EL (cell line): ENCODE data around the gene MOB3B.
A peak's percentile ranks its signal among the peaks of the same experiment; 100 is the strongest.

Experiments
- DNase-seq: peaks from one replicate; pipeline ENCODE4 v3.0.0-alpha.2; 2016

Gene MOB3B

DNA sequence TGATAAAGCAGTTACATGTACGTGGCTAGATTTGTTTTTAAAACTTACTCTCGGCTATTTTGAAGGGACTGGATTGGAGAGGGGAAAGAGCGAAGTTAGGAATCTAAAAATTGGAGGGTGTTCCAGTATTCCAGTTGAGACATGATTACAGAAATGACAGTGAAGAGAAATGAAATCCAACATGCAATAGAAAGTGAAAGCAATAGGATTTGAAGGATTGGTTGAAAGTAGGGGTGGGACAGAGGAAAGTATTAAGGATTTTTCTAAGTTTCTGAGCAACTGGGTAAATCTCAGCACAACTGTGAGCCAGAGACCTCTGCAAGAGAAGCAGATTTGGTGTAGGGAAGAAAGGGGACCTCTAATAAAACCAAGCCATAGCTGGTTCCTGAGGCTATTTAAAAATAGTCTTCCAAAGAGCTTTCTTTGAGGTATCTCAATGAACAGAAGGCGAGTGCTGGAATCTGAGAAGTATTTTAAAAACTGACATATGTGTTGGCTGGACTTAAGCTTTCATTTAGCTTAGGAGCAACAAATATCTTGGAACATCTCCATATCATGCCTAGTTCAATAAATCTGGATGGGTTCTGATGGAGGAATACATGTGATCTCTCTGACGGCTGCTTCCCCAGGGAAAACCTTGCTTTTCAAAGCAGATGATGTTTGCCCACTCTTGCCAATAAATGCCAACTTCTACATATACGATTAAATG, 115.9 kb downstream of the MOB3B start:
- DNase-seq = peak; percentile 4

DNA sequence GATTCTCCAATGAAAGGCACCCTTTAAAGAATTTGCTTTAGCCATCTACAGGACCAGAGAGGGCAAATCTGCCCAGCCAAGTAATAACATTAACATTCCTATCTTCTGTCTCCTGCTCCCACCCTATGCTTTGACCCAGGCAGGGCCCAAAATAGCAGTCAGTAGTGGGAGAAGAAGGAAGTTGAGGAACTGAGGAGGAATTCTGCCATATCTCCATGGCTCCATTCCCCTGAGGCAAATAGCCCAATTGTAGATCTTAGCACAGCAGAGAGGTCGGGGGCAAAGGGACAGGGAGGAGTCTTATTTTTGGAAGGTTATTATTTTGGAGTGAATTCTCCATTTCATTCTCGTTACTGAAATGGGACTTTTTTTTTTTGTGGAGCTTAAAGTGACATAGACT, 116.7 kb downstream of the MOB3B start:
- DNase-seq = peak; percentile 10

DNA sequence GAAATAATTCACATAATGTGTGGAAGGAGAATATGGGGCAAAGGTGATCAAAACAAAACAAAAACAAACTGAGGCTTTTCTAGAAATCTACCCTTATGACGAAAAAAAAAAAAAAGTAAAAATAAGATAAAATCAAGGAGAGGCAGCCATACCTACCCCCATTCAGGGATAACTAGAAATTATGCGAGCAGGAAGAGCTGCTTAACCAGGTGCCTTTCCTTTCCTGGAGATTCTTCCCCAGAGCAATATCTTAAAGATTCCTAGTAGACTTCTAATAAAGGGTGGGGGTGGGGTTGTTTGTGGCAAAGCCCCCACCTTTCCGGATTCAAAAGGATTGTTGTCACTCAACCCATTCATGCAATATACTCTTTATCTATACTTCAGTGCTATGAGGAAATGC, 117.5 kb downstream of the MOB3B start:
- DNase-seq = no peak

DNA sequence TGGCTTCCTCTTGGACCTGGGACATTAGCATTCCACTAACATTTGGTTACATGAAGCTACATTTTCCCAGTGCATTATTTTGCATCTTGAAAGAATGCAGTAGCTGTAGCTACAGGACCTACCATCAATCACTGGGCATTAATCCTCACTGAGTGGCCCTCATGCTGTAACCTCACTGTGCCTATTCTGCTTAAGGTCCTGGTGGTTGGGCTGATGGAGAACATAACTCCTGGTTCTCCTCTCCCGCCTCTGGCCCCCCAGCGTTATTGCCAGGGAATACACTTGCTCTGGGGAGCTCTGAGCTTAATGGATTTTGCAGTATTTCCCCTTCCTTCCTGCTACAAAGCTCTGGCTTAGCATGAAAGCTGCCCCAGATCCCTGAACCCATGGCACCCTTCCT, 121.1 kb downstream of the MOB3B start:
- peak; percentile 28 for DNase-seq

DNA sequence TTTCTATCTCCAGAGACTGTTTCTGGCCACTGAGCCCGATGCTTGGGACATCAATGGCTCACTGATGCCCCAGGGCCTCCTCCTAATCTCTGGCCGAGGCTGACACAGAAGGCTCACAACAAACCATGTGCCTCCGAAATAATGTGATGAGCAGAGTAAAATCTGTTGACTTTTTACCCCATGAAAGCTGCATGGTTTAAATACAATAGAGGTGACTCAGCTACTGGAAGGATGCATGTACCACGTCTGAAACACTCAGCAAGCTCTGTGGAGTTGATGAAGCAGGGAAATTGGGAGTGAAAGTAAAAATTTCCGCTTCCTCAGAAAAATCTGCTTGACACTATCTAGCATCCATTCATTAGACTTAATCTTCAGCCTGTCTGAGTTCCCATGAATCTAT, 121.6 kb downstream of the MOB3B start:
- DNase-seq = peak; percentile 80

DNA sequence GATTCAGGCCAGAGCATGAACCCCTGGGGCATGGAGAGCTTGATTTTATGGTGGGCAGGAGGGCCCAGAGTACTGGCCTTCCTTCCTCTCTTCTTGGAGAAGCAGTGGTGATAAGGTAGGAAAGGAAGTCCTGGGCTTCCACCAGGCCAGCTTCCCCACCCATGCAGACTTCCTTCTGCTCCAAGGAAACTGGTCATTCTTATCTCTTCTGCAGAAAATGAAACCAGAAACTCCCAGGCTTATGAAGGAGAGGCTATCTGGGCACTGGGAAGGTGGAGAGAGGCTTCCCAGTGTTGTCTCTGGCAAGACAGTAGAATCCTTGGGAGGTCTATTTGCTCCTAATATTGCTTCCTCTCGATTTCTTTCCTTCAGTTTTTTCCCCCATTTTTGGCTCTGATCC, 122.1 kb downstream of the MOB3B start:
- peak; percentile 12 for DNase-seq

DNA sequence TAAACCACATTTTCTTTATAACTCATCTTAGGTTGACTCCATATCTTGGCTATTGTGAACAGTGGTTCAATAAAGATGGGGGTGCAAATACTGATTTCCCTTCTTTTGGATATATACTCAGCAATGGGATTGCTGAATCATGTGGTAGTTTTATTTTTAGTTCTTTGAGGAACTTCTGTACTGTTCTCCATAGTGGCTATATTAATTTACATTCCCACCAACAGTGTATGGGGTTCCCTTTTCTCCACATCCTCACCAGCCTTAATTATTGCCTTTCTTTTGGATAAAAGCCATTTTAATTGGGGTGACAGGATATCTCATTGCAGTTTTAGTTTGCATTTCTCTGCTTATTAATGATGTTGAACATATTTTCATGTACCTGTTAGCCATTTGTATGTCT, 125.0 kb downstream of the MOB3B start:
- no peak for DNase-seq

DNA sequence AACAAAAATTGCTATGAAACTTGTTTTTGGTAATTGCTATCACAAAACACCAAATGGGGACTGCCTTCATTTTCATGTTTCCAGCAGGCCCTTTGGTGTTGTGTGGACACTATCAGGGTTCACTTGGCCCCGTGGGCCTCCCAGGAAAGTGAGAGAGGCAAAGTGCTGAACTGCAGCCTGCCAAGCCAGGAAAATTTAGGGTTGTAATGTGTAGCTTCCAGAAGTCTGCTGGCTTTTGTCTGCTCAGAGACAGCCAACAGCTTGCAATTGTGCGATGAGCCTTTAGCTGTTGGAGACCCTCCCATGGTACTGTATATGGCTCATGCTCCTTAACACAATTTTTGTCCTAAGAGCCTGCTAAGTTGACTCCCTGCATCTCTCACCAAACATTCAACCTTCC, 127.0 kb downstream of the MOB3B start:
- no peak for DNase-seq

DNA sequence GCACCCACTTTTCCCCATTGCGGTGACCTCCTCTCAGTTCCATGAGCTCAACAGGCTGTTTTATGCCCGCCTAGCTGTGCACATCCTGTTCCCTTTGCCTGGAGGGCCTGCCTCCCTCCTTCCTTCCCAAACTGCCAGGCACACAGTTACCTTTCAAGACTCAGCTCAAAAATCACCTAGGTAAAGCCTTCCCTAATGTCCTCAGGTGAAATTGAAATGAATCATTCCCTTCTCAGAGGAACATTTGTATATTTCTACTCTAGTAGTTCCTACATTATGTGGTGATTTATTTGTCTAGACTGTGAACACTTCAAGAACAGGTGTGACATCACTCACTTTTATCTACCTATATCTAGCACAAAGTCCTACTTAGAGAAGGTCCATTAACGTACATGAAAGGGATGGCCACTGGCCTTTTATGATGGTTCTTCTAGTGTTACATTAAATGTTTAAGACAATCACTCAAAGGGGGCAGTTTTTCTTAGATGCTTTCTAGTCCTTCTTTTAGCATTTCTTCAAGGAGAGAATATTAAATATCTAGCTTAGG, 129.2 kb downstream of the MOB3B start:
- no peak for DNase-seq

DNA sequence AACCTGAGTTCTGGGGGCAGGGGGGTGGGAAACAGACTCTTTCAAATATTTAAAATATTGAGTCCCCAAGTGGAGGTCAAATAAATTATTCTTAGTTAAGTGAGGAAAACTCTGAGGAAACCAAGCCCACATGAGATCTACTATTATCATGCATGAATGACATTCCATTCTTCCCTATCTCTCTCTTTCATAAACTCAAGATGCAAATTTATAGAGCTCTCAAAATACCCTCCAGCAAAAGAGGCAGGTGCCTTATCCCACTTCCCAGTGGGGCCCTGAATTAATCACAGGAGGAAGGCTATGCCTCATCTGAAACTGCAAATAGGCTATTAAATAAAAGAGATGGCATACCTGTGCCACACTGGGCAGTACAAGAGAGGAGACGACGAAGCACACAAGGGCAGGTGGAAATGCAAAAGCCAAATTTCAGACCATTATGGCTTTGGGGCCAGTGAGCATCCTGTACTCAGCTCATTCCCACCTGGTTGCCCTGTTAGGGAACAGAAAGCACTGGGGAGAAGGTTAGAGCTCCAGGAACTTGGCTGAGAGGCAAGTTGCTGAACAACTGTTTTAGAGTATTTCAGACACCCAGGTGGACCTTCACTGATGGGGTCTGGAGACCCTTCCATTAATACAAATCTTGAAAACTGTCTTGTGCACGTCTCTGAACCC, 130.5 kb downstream of the MOB3B start:
- DNase-seq = no peak

DNA sequence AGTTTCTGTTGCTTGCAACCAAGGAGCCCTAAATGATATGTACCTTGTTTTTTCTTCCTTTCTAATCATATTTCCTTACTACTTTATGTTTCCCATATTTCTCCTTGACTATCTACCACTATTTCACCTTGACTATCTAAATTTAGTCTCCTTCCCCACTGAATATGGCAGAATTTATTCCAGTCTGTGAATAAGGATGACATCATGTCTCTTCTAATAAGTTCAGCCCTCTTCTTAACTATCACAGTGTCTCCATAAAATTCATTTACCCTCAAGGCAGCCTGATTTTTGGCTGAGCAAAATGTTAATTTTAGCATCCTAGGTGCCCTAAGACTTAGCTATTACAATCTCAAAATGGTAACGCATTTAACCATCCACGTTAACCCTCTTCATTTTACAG, 133.1 kb downstream of the MOB3B start:
- DNase-seq = no peak

DNA sequence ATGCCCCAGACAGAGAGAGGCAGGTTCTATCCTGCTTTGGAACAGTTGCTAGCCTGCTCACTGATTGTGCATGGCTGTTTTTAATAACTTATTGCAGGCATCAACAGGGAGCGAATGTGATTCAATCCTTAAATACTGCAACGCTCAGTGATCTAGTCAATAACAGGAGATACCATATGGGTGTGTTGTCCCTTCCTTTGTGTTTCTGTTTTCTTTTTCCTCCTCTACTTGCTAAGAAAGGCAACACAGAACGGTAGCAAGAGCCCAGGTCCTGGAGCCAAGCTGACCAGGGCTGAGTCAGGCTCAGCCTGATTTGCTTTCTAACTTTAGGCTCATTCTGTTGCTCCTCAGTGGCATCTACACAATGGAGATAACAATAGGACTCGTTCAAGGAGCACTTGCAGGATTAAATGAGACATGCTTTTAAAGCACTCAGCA, 134.1 kb downstream of the MOB3B start:
- no peak for DNase-seq

DNA sequence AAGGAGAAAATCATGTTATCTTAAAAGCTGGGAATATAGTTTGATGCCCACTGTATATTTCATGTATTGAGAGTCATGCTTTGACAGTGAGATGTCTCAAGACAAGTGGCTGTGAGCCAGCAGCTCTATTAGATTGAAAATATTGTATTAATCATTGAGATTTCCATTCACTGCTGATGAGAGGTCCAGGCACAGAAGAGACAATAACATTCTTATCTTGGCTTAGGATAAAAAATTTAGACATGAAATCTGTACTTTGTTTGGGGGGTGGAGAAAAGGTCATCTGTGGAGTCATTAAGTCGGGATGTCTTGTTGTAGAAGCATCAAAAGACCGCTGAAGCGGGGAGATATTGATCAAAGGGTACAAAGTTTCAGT, 134.8 kb downstream of the MOB3B start:
- no peak for DNase-seq

DNA sequence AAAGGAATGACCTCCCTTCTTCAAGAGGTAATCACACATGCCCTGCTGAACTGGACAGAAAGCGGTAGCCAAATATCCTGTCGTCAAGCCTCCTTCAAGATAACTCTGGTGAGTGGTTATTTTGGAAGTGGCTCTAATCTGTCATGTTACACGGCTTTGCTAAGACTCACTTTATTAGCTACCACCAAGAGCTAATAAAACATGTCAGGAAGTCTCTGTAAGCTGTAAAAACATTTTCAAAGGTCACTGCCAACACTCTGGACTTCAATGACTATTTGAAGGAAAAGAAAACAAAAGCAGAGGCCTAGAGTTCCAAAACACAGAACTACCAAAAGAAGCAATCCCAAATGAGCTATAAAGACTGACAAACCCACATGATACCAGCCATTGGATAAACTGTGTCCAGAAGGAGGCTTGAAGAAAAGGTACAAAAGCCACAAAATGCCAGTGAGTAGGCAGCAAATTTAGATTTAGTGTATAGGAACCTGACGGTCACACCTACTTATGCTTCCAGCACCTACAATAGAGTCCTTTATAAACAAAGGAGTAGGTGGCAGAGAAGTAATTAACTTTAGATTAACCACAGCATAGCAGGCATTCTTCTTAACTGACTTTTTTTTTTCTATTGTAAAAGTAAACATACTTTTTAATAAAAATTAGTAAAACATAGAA, 135.3 kb downstream of the MOB3B start:
- no peak for DNase-seq

DNA sequence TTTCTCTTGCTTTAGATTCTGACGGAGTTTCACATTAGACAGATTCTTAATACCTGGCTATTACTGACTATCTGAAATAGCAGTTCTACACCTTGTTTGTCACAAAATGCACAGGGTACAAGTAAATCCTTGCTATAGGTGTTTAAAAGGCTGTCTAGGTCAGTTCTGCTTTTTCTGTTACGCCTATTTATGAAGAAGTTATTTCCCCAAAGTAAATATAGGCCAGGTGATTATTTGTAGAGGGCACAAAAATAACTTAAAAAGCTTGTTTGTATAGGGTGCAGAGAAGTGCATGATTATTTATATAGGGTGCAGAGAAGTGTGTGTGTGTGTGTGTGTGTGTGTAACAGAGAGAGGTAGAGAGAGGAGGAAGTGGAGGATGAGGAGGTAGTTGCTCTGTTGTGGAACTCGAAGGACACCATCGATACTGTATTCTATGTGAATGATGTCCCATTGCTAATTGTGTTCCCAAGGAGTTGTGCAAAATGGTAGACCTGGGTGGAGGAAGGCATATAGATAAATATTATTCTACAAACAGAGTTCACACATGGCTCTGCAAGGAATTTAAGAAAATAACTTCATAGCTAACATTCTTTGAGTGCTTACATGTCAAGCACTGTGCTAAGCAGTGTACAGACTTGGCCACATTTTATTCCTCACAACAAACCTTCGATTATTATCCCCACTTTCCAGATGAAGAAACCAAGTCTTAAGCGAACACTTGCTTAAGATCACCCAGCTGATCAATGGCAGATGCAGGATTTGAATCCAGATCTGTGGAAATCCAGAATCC, 136.4 kb downstream of the MOB3B start:
- DNase-seq = no peak

DNA sequence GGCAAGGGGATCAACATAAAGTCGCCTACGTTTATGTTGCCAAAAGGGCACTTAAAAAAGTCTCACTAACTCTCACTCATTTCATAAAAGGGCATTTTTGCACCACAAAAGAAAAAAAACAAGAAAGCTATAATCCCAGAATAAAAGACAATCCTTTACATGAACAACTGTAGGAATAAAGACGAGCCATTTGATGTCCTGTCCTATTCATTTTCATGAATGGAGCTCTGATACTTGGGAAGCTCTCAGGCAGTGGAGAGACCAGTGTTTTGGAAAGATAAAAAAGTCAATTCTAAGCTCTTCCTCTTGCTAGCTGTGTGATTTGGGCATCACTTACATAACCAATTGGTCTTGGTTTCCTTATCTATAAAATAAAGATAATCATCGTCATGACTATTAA, 137.2 kb downstream of the MOB3B start:
- DNase-seq = no peak

DNA sequence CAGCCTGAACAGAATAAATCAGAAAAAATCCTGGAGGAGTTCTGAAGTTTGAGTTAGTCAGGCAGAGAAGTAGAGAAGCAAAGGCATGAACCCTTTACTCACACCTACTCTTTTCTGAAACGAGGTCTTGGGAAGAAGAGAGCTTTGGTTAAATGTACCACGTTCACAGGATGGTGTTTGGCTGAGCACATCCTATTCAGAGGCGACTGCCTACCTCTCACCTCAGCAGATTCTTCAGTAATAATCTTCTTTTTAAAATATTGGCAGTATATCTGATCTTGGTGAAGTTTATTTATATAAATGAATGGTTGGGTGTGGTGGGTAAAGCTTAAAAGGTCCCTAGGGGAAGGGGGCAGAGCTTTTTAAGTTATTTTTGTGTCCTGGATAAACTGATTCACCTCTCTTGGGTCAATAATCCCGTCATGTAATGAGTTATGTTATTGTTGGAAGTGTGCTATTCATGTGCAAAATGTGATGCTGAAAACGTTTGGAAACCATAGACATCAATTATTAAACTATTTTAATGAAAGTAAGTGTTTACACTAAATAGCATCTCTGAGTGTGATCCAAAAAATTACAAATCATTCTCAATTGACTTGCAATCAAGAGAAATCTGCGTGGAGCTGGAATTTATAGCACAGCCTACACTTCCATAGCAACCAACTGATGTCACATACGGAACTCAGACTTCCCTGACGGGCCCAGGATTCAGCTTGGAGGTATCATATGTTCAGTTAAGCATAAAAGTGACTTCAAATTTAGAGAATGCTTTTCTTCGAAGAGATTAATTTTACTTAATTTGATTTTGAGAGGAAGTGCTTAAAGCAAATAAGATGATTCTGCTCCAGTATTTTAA, 138.3 kb downstream of the MOB3B start:
- DNase-seq = no peak

DNA sequence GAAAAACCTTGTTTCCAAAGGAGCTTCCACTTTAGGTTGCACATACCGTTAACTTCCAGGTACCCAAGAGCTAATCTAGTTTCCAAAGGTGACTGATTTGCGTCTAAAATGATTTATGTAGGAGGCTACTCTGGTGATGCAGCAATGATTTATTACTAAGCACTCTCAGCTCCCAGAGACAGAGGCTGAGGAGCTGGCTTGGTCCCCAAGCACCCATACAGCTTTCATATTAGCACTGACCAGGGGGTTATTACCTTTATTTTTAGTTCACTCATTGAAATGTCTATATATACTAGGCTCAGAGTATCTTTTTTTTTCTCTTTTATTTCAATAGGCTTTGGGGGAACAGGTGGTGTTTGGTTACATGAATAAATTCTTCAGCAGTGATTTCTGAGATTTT, 141.5 kb downstream of the MOB3B start:
- no peak for DNase-seq

DNA sequence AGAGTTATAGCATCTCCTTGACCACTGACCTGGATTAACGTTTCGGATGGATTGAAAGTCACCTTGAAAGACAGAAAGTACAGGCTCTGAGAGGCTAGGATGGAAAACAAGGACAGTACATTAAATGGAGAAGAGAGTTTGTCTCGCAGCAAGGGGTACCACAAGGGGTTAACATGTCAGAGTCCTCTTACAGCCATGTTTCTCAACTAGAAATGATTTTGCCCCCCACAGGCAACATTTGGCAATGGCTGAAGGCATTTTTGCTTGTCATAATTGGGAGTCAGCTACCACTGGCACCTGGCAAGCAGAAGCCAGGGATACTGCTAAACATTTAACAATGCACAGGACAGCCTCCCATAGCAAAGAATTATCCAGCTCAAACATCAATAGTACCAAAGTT, 141.9 kb downstream of the MOB3B start:
- DNase-seq = no peak

DNA sequence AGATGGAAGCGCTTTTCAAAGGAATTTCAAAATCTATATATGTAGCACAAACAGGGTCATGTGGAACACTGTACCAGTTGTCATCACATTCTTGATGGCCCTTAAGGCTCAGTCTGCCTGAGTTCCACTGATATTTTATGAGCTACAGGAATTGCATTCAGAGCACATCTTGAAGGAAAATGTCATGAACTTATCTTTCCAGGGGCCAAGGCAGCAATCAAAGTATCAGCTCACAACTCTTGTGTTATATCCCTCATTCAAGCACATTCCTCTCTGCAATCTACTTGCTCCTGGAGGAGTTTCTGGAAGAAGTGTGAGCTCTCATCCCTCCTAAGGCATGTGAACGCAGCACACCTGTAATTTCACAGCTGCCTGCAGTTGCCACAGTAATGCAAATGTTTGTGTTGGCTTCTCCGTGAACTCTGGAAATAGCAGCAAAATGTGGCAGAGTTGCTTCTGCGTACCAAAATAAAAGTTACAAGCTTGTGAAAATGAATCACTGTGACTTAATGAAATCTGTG, 143.0 kb downstream of the MOB3B start:
- DNase-seq = no peak

DNA sequence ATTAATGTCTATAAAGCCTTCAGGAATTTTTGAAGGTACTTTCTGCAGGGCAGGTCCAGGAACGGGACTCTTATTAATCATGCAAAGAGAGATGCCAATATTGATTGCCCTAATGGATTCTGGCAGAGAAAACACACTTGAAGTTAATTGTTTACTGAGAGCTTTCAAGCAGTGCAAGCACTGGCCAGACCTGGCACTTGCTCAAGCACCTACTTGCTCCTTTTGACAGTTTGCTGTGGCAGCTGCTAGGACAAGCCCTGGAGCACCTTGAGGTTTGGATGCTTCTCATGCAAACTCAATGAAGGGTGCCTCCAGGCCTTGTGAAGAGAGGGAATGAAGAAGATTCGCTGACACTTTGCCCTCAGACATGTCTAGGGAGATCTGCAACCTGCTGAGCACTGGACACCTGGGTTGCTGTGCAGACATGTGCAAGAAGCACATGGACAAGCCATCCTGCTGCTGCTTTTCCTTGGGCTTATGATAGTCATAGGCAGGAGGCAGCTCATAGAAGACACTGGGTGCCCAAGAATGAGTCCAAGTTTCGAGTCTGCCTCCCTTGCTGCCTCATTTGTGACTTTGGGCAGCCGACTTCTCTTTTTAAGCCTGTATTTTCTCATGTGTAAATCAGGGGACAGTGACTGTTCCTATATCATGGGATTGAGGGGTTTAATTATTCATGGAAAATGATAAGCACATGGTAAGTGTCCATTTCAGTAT, 143.8 kb downstream of the MOB3B start:
- DNase-seq = no peak
